HepG2 (cell line): ENCODE data around the gene TACO1. TPM values are rescaled to one million over a fixed set of nuclear protein-coding genes. Genes with fewer than 3 reads are reported as not detected.
A peak's percentile ranks its signal among the peaks of the same experiment; 100 is the strongest.

Experiments
- ARID3A ChIP-seq: IDR thresholded peaks from 2 replicates; pipeline ENCODE4 v1.6.1; 2012; ENCODE audit warnings: low read depth, low read length, improper control_type of control experiment
- ATF2 ChIP-seq: sonication (generic); formaldehyde crosslinking; IDR thresholded peaks from 2 replicates; pipeline ENCODE4 v1.4.0; 2020; ENCODE audit warnings: missing genetic modification reagents
- BATF2 ChIP-seq: sonication (generic); formaldehyde crosslinking; IDR thresholded peaks from 2 replicates; pipeline ENCODE4 v1.8.0; 2022; ENCODE audit warnings: mild to moderate bottlenecking, missing genetic modification reagents, moderate library complexity
- BRD4 ChIP-seq: sonication (generic); formaldehyde crosslinking; IDR thresholded peaks from 2 replicates; pipeline ENCODE4 v1.4.0; 2020; ENCODE audit warnings: missing genetic modification reagents
- FOSL2 ChIP-seq: sonication (generic); formaldehyde crosslinking; IDR thresholded peaks from 2 replicates; pipeline ENCODE4 v1.4.0; 2020; ENCODE audit warnings: missing genetic modification reagents
- KMT2B ChIP-seq: IDR thresholded peaks from 2 replicates; pipeline ENCODE4 v1.6.1; 2016; ENCODE audit warnings: missing genetic modification reagents, missing compliant biosample characterization
- NFE2 ChIP-seq: sonication (generic); formaldehyde crosslinking; IDR thresholded peaks from 2 replicates; pipeline ENCODE4 v1.4.0; 2020; ENCODE audit warnings: missing genetic modification reagents
- NFE2L2 ChIP-seq: fragments of 150-350 bp; IDR thresholded peaks from 2 replicates; pipeline ENCODE4 v1.6.1; 2014; ENCODE audit warnings: low read length
- PATZ1 ChIP-seq: sonication (generic); formaldehyde crosslinking; IDR thresholded peaks from 2 replicates; pipeline ENCODE4 v1.4.0; 2020; ENCODE audit warnings: missing genetic modification reagents
- RARA ChIP-seq: IDR thresholded peaks from 2 replicates; pipeline ENCODE4 v1.6.1; 2016; ENCODE audit warnings: missing genetic modification reagents, missing compliant biosample characterization
- SALL2 ChIP-seq: sonication (generic); formaldehyde crosslinking; IDR thresholded peaks from 2 replicates; pipeline ENCODE4 v1.8.1; 2023; ENCODE audit warnings: mild to moderate bottlenecking, missing genetic modification reagents, inconsistent platforms
- SP5 ChIP-seq: IDR thresholded peaks from 2 replicates; pipeline ENCODE4 v1.6.1; 2016; ENCODE audit warnings: low read depth, borderline replicate concordance
- TARDBP ChIP-seq: sonication (generic); formaldehyde crosslinking; IDR thresholded peaks from 2 replicates; pipeline ENCODE4 v1.8.0; 2022; ENCODE audit warnings: mild to moderate bottlenecking, missing genetic modification reagents
- THRA ChIP-seq: sonication (generic); formaldehyde crosslinking; IDR thresholded peaks from 2 replicates; pipeline ENCODE4 v1.4.0; 2020; ENCODE audit warnings: missing genetic modification reagents, borderline replicate concordance
- ZXDC ChIP-seq: sonication (generic); formaldehyde crosslinking; IDR thresholded peaks from 2 replicates; pipeline ENCODE4 v1.5.0; 2020; ENCODE audit warnings: mild to moderate bottlenecking, missing genetic modification reagents
- polyA plus RNA-seq, 8 experiments: library from polyadenylated mRNA; depleted of rRNA in 3 of 8; stranded (reverse) in 7 of 8; unstranded in 1 of 8; fragments of >200 nt; fragmentation: Illumina TruSeq in 4 of 8; extraction: Trizol in 4 of 8; gene quantifications; 2 replicates each; pipeline versions ENCODE4 v1.2.1 to v1.2.3, GENCODE V29; 2011 to 2016; ENCODE audit warnings: low read depth in 4 of 8, missing spikeins in 1 of 8, mixed read lengths in 1 of 8; ENCODE audit not compliant: insufficient read depth in 1 of 8
- total RNA-seq, 5 experiments: library from RNA; depleted of rRNA; stranded (reverse); fragments of >200 nt; fragmentation: Illumina TruSeq; extraction: Trizol; gene quantifications; 2 replicates each; pipeline ENCODE4 v1.2.3, GENCODE V29; 2016; ENCODE audit warnings: low read depth in 1 of 5
- TF ChIP-seq, protein P1 (sequence below), 2 experiments: sonication (generic) in 1 of 2; formaldehyde crosslinking in 1 of 2; IDR thresholded peaks; 2 replicates each; pipeline versions ENCODE4 v1.4.0 to v1.6.1; 2018 to 2020; ENCODE audit warnings: missing genetic modification reagents in 2 of 2, borderline replicate concordance in 1 of 2, low read depth in 1 of 2, mild to moderate bottlenecking in 1 of 2, missing biosample characterization in 1 of 2

The TACO1 gene
- total and polyA plus RNA-seq, 2 of the 13 experiments (the other 11 are each of a cell fraction or from before 2014, with no cell fraction given), result 34.7 to 53.6 TPM

GRCh38 chr17:63621684-63622573 lies 21.2 kb downstream of the TACO1 start, which contains the start of gene MAP3K3 (continued):
- no peak; the same call in 1 of the 2 replicates for TF ChIP-seq PATZ1 (CRISPR knock-in tag)
- peak; percentile 19; the same call in 1 of the 2 replicates for TF ChIP-seq TARDBP (CRISPR knock-in tag)
- TF ChIP-seq KMT2B, result peak; percentile 64
- peak; percentile 43 for TF ChIP-seq THRA
- TF ChIP-seq RARA (CRISPR knock-in tag), result no peak
- TF ChIP-seq ATF2, result no peak
- no peak; the same call in 1 of the 2 replicates for TF ChIP-seq ARID3A
- TF ChIP-seq BRD4 (CRISPR knock-in tag), result peak; percentile 81; the same call in 1 of the 2 replicates
- peak; percentile 98 for TF ChIP-seq SP5 (CRISPR knock-in tag)
- TF ChIP-seq NFE2L2, result no peak
- peak; percentile 82 for TF ChIP-seq SALL2 (CRISPR knock-in tag)
- TF ChIP-seq, protein P1, sequence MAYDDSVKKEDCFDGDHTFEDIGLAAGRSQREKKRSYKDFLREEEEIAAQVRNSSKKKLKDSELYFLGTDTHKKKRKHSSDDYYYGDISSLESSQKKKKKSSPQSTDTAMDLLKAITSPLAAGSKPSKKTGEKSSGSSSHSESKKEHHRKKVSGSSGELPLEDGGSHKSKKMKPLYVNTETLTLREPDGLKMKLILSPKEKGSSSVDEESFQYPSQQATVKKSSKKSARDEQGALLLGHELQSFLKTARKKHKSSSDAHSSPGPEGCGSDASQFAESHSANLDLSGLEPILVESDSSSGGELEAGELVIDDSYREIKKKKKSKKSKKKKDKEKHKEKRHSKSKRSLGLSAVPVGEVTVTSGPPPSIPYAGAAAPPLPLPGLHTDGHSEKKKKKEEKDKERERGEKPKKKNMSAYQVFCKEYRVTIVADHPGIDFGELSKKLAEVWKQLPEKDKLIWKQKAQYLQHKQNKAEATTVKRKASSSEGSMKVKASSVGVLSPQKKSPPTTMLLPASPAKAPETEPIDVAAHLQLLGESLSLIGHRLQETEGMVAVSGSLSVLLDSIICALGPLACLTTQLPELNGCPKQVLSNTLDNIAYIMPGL (CRISPR knock-in tag; IDR thresholded peaks at IDR 0.05; ENCODE audit: borderline replicate concordance in 1 of 2, low read depth in 1 of 2), result peak; percentile 70 to 85
- TF ChIP-seq ZXDC (CRISPR knock-in tag), result no peak
- TF ChIP-seq NFE2 (CRISPR knock-in tag), result no peak
- TF ChIP-seq BATF2, result no peak
- no peak; the same call in 1 of the 2 replicates for TF ChIP-seq FOSL2 (CRISPR knock-in tag)
